GM12878 (cell line): Measurements from ENCODE around the gene EVX2. TPM values are rescaled to one million over a fixed set of nuclear protein-coding genes. Genes with fewer than 3 reads are reported as not detected.

Source experiments
- ATAC-seq: fragments of 200-7000 bp; cut with Tn5 transposase; 3 replicates; pipeline ENCODE4 v1.9.1; 2020; ENCODE audit warnings: mild to moderate bottlenecking, moderate library complexity
- BruUV-seq: library from RNA; stranded (reverse); fragments of 400-500 nt; replicated peaks from 2 replicates; lab custom pipeline; 2021; lab: Mats Ljungman, UMichigan
- CTCF ChIA-PET: fragments of 300-600 bp; sonication (Branson Sonifier 250); formaldehyde crosslinking; extraction: SDS; loops from one replicate; lab custom pipeline; 2021; ENCODE audit warnings: inconsistent platforms; lab: Yijun Ruan, JAX
- POLR2A ChIA-PET: fragments of 350-600 bp; formaldehyde crosslinking; extraction: SDS; loops from one replicate; lab custom pipeline; 2021; ENCODE audit warnings: inconsistent platforms; lab: Charles Lee
- RAD21 ChIA-PET: fragments of 300-600 bp; sonication (Branson Sonifier 250); formaldehyde crosslinking; loops from one replicate; lab custom pipeline; 2023; ENCODE audit warnings: antibody characterized with exemption; ENCODE audit not compliant: unreplicated experiment; lab: Charles Lee
- SMC1A ChIA-PET: fragments of 300-600 bp; sonication (Branson Sonifier 250); formaldehyde crosslinking; loops from one replicate; lab custom pipeline; 2023; ENCODE audit not compliant: unreplicated experiment, uncharacterized antibody; lab: Charles Lee
- DNase-seq: peaks from one replicate; pipeline ENCODE4 v3.0.0-alpha.2; 2011; ENCODE audit warnings: low read depth, low spot score
- FAIRE-seq: peaks from 3 replicates; lab custom pipeline; 2011; peaks lifted over from hg19 to GRCh38; lab: Jason Lieb, UNC
- H2AFZ ChIP-seq: 2 replicates; pipeline ENCODE4 v1.6.0; 2011; ENCODE audit warnings: low read depth, low read length, control low read depth; ENCODE audit not compliant: control insufficient read depth
- H3K27ac ChIP-seq: 2 replicates; pipeline ENCODE4 v1.5.1; 2011; ENCODE audit warnings: control low read depth; ENCODE audit not compliant: control insufficient read depth, insufficient read depth
- H3K27me3 ChIP-seq, 2 experiments: replicated peaks in 1 of 2; 2 replicates each; pipeline versions ENCODE4 v1.6.0 to v1.6.1; 2011; ENCODE audit warnings: low read length in 1 of 2; ENCODE audit not compliant: control insufficient read depth in 2 of 2, insufficient read depth in 2 of 2
- H3K36me3 ChIP-seq, 2 experiments: 2 replicates each; pipeline ENCODE4 v1.5.1; 2011; ENCODE audit warnings: low read length in 1 of 2; ENCODE audit not compliant: control insufficient read depth in 2 of 2, insufficient read depth in 2 of 2
- H3K4me1 ChIP-seq: 2 replicates; pipeline ENCODE4 v1.6.1; 2011; ENCODE audit warnings: mild to moderate bottlenecking, low read length, moderate library complexity, mixed read lengths; ENCODE audit not compliant: control insufficient read depth, insufficient read depth
- H3K4me2 ChIP-seq: 2 replicates; pipeline ENCODE4 v1.6.0; 2011; ENCODE audit warnings: control low read depth; ENCODE audit not compliant: control insufficient read depth, insufficient read depth
- H3K4me3 ChIP-seq: fragments of 200-600 bp; sonication (generic); 2 replicates; pipeline ENCODE4 v1.5.1; 2016
- H3K79me2 ChIP-seq: 2 replicates; pipeline ENCODE4 v1.6.0; 2011; ENCODE audit warnings: low read length; ENCODE audit not compliant: control insufficient read depth, insufficient read depth
- H3K9ac ChIP-seq: 2 replicates; pipeline ENCODE4 v1.8.0; 2011; ENCODE audit warnings: low read length, control low read depth, mixed read lengths; ENCODE audit not compliant: control insufficient read depth, insufficient read depth
- H3K9me3 ChIP-seq: replicated peaks from 3 replicates; pipeline ENCODE4 v1.5.1; 2011; ENCODE audit warnings: mild to moderate bottlenecking, low read length; ENCODE audit not compliant: control insufficient read depth, insufficient read depth
- H4K20me1 ChIP-seq: 2 replicates; pipeline ENCODE4 v1.6.0; 2011; ENCODE audit not compliant: control insufficient read depth, insufficient read depth
- CEBPB ChIP-seq, 2 experiments: fragments of 150-350 bp in 1 of 2; IDR thresholded peaks; 2 replicates each; pipeline ENCODE4 v1.6.1; 2012 to 2014; ENCODE audit warnings: low read depth in 2 of 2, low read length in 2 of 2, borderline replicate concordance in 1 of 2, inconsistent platforms in 1 of 2
- EED ChIP-seq: sonication (generic); IDR thresholded peaks from 2 replicates; pipeline ENCODE4 v1.6.1; 2016; ENCODE audit warnings: antibody characterized with exemption, low read depth
- GATAD2B ChIP-seq: fragments of 450-650 bp; conservative IDR thresholded peaks from 2 replicates; pipeline ENCODE4 v1.6.1; 2017; ENCODE audit warnings: low read depth, mild to moderate bottlenecking, moderate library complexity
- NFXL1 ChIP-seq: fragments of 450-650 bp; IDR thresholded peaks from 2 replicates; pipeline ENCODE4 v1.6.1; 2017; ENCODE audit warnings: antibody characterized with exemption, mild to moderate bottlenecking, borderline replicate concordance
- SIX5 ChIP-seq: IDR thresholded peaks from 2 replicates; pipeline ENCODE4 v1.6.1; 2011; ENCODE audit warnings: mild to moderate bottlenecking, low read depth, low read length, moderate library complexity; ENCODE audit not compliant: severe bottlenecking
- WGBS: methylation state at CpG from one replicate; pipeline ENCODE4 v1.1.6; 2016; ENCODE audit warnings: low lambda C conversion rate; ENCODE audit not compliant: insufficient replicate concordance, insufficient coverage; ENCODE audit errors: missing lambda C conversion rate; 5-methylcytosine and 5-hydroxymethylcytosine counted together
- in situ Hi-C: fragments of 300-500 bp; cut with MboI; formaldehyde crosslinking; loops from 9 replicates; pipeline ENCODE4 v1.14.3; 2018; ENCODE audit warnings: mixed read lengths
- intact Hi-C: fragments of 100-400 bp; cut with micrococcal nuclease; formaldehyde crosslinking; loops from one replicate; pipeline ENCODE4 v1.14.2; 2022; ENCODE audit not compliant: unreplicated experiment
- polyA plus RNA-seq, 11 experiments: library from polyadenylated mRNA; depleted of rRNA in 4 of 11; unstranded in 6 of 11; stranded (reverse) in 5 of 11; fragments of >200 nt; fragmentation: Nextera tagmentation in 4 of 11; fragmentation: Illumina TruSeq in 1 of 11; extraction: Ambion mirVana in 4 of 11; extraction: Trizol in 1 of 11; gene quantifications; 1 replicate in 1 of 11; 2 replicates in 10 of 11; pipeline versions ENCODE4 v1.2.1 to v1.2.3, GENCODE V29; 2011 to 2016; ENCODE audit warnings: inconsistent platforms in 2 of 11, missing spikeins in 2 of 11, low read depth in 1 of 11
- total RNA-seq, 4 experiments: library from RNA; depleted of rRNA in 3 of 4; stranded (reverse); fragments of >200 nt in 3 of 4; fragmentation: Illumina TruSeq in 1 of 4; extraction: Trizol in 1 of 4; gene quantifications; 2 replicates each; pipeline versions ENCODE4 v1.2.1 to v1.2.3, GENCODE V29; 2013 to 2021
- TF ChIP-seq, protein P1 (sequence below): fragments of 450-650 bp; IDR thresholded peaks from 2 replicates; pipeline ENCODE4 v1.6.1; 2016; ENCODE audit warnings: mild to moderate bottlenecking, moderate library complexity, borderline replicate concordance
- TF ChIP-seq, protein P2 (sequence below): fragments of 150-350 bp; IDR thresholded peaks from 2 replicates; pipeline ENCODE4 v1.6.1; 2014; ENCODE audit warnings: mild to moderate bottlenecking, low read depth, low read length
- TF ChIP-seq, protein P3 (sequence below): fragments of 450-650 bp; IDR thresholded peaks from 2 replicates; pipeline ENCODE4 v1.6.1; 2017; ENCODE audit warnings: mild to moderate bottlenecking, moderate library complexity
- TF ChIP-seq, protein P4 (sequence below): fragments of 450-650 bp; formaldehyde crosslinking; IDR thresholded peaks from 2 replicates; pipeline ENCODE4 v1.5.0; 2022; ENCODE audit warnings: mild to moderate bottlenecking, missing genetic modification characterization

The EVX2 gene
- total and polyA plus RNA-seq, 10 of the 15 experiments (the other 5 are each of a cell fraction or from before 2014, with no cell fraction given), result not detected

DNA sequence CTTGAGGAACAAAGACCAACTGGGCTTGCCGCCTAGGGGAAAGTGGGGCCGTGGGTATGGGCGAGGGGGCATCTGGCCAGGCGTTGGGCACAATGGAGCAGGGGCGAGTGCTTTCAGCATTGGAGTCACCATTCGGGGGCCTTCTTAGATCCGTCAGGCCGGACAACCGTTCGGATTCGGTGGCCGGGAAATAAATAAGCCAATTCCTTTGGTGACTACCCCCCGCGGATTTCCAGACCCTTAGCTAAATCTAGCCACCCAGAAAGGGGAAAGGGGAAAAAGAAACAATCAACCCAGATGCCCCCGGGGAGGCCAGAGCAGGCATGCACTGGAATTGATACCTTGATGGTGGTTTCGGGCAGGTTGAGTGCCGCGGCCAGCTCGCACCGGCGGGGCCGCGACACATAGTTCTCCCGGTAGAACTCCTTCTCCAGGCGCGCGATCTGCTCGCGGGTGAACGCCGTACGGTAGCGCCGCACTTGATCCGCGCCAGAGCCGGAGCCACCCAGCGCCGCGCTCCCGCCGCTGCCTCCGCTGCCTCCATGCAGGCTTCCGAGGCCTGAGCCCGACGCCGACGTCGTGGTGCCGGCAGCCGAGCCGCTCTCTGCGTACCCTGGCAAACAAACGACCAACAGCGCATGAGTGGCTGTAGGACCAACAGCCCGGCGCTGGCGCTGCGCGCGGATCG is 1.8 kb downstream of the EVX2 start:
- Histone ChIP-seq H3K79me2 (no peaks in the 10 kb centered on the region), H3K27ac (no peak overlapping the region), H3K9me3 (peaks cover 20% of the 10 kb centered on the region; the same call in 2 of the 3 replicates), H2AFZ (no peak overlapping the region), H3K4me3 (no peak overlapping the region), H3K4me2 (no peak overlapping the region), H4K20me1 (no peaks in the 10 kb centered on the region), H3K4me1 (no peaks in the 10 kb centered on the region), H3K27me3 (peaks cover 5 to 19% of the 10 kb centered on the region in 2 experiments), H3K9ac (no peak overlapping the region), H3K36me3 (no peaks in the 10 kb centered on the region)
- DNase-seq (no peak), ATAC-seq (no peak), FAIRE-seq (no peak)
- intact Hi-C loops, result loop anchor here (10.0 kb wide), 1 partner anchor 197 kb away; no protein-coding TSS in a partner anchor
- RAD21 ChIA-PET, result no interaction called here
- CTCF ChIA-PET, result no interaction called here
- BruUV-seq, result no TSS peak
- POLR2A ChIA-PET, result no interaction called here
- 74% methylated on average over 60 of the region's 62 CpGs for WGBS
- SMC1A ChIA-PET, result no interaction called here
- in situ Hi-C loops, result no loop called here
- TF ChIP-seq, protein P1, sequence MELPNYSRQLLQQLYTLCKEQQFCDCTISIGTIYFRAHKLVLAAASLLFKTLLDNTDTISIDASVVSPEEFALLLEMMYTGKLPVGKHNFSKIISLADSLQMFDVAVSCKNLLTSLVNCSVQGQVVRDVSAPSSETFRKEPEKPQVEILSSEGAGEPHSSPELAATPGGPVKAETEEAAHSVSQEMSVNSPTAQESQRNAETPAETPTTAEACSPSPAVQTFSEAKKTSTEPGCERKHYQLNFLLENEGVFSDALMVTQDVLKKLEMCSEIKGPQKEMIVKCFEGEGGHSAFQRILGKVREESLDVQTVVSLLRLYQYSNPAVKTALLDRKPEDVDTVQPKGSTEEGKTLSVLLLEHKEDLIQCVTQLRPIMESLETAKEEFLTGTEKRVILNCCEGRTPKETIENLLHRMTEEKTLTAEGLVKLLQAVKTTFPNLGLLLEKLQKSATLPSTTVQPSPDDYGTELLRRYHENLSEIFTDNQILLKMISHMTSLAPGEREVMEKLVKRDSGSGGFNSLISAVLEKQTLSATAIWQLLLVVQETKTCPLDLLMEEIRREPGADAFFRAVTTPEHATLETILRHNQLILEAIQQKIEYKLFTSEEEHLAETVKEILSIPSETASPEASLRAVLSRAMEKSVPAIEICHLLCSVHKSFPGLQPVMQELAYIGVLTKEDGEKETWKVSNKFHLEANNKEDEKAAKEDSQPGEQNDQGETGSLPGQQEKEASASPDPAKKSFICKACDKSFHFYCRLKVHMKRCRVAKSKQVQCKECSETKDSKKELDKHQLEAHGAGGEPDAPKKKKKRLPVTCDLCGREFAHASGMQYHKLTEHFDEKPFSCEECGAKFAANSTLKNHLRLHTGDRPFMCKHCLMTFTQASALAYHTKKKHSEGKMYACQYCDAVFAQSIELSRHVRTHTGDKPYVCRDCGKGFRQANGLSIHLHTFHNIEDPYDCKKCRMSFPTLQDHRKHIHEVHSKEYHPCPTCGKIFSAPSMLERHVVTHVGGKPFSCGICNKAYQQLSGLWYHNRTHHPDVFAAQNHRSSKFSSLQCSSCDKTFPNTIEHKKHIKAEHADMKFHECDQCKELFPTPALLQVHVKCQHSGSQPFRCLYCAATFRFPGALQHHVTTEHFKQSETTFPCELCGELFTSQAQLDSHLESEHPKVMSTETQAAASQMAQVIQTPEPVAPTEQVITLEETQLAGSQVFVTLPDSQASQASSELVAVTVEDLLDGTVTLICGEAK, result no peak
- TF ChIP-seq, protein P2, sequence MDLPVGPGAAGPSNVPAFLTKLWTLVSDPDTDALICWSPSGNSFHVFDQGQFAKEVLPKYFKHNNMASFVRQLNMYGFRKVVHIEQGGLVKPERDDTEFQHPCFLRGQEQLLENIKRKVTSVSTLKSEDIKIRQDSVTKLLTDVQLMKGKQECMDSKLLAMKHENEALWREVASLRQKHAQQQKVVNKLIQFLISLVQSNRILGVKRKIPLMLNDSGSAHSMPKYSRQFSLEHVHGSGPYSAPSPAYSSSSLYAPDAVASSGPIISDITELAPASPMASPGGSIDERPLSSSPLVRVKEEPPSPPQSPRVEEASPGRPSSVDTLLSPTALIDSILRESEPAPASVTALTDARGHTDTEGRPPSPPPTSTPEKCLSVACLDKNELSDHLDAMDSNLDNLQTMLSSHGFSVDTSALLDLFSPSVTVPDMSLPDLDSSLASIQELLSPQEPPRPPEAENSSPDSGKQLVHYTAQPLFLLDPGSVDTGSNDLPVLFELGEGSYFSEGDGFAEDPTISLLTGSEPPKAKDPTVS, result no peak
- TF ChIP-seq EED (no peak), SIX5 (no peak), NFXL1 (no peak), CEBPB (IDR thresholded peaks at IDR 0.05; ENCODE audit: borderline replicate concordance in 1 of 2, low read depth in 2 of 2, low read length in 2 of 2) (no peak), GATAD2B (no peak)
- TF ChIP-seq, protein P3, sequence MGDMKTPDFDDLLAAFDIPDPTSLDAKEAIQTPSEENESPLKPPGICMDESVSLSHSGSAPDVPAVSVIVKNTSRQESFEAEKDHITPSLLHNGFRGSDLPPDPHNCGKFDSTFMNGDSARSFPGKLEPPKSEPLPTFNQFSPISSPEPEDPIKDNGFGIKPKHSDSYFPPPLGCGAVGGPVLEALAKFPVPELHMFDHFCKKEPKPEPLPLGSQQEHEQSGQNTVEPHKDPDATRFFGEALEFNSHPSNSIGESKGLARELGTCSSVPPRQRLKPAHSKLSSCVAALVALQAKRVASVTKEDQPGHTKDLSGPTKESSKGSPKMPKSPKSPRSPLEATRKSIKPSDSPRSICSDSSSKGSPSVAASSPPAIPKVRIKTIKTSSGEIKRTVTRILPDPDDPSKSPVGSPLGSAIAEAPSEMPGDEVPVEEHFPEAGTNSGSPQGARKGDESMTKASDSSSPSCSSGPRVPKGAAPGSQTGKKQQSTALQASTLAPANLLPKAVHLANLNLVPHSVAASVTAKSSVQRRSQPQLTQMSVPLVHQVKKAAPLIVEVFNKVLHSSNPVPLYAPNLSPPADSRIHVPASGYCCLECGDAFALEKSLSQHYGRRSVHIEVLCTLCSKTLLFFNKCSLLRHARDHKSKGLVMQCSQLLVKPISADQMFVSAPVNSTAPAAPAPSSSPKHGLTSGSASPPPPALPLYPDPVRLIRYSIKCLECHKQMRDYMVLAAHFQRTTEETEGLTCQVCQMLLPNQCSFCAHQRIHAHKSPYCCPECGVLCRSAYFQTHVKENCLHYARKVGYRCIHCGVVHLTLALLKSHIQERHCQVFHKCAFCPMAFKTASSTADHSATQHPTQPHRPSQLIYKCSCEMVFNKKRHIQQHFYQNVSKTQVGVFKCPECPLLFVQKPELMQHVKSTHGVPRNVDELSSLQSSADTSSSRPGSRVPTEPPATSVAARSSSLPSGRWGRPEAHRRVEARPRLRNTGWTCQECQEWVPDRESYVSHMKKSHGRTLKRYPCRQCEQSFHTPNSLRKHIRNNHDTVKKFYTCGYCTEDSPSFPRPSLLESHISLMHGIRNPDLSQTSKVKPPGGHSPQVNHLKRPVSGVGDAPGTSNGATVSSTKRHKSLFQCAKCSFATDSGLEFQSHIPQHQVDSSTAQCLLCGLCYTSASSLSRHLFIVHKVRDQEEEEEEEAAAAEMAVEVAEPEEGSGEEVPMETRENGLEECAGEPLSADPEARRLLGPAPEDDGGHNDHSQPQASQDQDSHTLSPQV, result no peak
- TF ChIP-seq, protein P4, sequence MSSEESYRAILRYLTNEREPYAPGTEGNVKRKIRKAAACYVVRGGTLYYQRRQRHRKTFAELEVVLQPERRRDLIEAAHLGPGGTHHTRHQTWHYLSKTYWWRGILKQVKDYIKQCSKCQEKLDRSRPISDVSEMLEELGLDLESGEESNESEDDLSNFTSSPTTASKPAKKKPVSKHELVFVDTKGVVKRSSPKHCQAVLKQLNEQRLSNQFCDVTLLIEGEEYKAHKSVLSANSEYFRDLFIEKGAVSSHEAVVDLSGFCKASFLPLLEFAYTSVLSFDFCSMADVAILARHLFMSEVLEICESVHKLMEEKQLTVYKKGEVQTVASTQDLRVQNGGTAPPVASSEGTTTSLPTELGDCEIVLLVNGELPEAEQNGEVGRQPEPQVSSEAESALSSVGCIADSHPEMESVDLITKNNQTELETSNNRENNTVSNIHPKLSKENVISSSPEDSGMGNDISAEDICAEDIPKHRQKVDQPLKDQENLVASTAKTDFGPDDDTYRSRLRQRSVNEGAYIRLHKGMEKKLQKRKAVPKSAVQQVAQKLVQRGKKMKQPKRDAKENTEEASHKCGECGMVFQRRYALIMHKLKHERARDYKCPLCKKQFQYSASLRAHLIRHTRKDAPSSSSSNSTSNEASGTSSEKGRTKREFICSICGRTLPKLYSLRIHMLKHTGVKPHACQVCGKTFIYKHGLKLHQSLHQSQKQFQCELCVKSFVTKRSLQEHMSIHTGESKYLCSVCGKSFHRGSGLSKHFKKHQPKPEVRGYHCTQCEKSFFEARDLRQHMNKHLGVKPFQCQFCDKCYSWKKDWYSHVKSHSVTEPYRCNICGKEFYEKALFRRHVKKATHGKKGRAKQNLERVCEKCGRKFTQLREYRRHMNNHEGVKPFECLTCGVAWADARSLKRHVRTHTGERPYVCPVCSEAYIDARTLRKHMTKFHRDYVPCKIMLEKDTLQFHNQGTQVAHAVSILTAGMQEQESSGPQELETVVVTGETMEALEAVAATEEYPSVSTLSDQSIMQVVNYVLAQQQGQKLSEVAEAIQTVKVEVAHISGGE (CRISPR knock-in tag), result no peak
